Motor neuron (in vitro differentiated cells): ENCODE measurements around the gene KEL. TPM values are rescaled to one million over a fixed set of nuclear protein-coding genes. Genes with fewer than 3 reads are reported as not detected.

Experiments used
- ATAC-seq, 8 experiments: fragments of 200-7000 bp; cut with Tn5 transposase; replicated peaks in 6 of 8; 2 replicates each; pipeline ENCODE4 v1.8.0; 2021; ENCODE audit warnings: mild to moderate bottlenecking in 8 of 8, moderate library complexity in 8 of 8
- H3K27ac ChIP-seq, 2 donors: fragments of 250-450 bp; sonication (Bioruptor Pico); 2 replicates each; pipeline ENCODE4 v1.9.0; 2021; ENCODE audit warnings: antibody characterized with exemption in 2 of 2, mild to moderate bottlenecking in 2 of 2, moderate library complexity in 1 of 2
- H3K4me1 ChIP-seq, 2 donors: fragments of 250-450 bp; sonication (Bioruptor Pico); replicated peaks in 1 of 2; 2 replicates each; pipeline ENCODE4 v1.6.1; 2021; ENCODE audit warnings: antibody characterized with exemption in 2 of 2, mild to moderate bottlenecking in 2 of 2, moderate library complexity in 1 of 2
- H3K4me3 ChIP-seq, 5 donors: fragments of 250-450 bp; sonication (Bioruptor Pico); 2 replicates each; pipeline ENCODE4 v1.9.0; 2021; ENCODE audit warnings: antibody characterized with exemption in 5 of 5, mild to moderate bottlenecking in 5 of 5, moderate library complexity in 4 of 5
- WGBS, 10 experiments: fragments of 450-650 bp; shearing (Covaris generic); methylation state at CpG; one replicate each; pipeline ENCODE4 v1.0.0; 2022; 5-methylcytosine and 5-hydroxymethylcytosine counted together
- in situ Hi-C, 9 experiments: fragments of 400-800 bp; cut with MboI; loops; one replicate each; pipeline ENCODE4 v1.15.0; 2021; ENCODE audit warnings: low sequenced_read_pairs in 9 of 9, low pct_unique_long_range_greater_than_20kb in 2 of 9; ENCODE audit not compliant: unreplicated experiment in 9 of 9
- total RNA-seq, 8 experiments: library from RNA; unstranded; fragments of 300-600 nt; gene quantifications; 2 replicates each; pipeline versions ENCODE4 v1.2.3 to v1.2.4, GENCODE V29; 2022

Gene KEL
- 1 to 10 TPM in 2 of 8 experiments, under 1 TPM in 5, not detected in 1; 0.21 to 2.1 (median 0.54) TPM for total RNA-seq

GRCh38 chr7:142961973-142962926 lies at the start of gene KEL:
KEL (minus strand) TSS chr7:142962363; CDS start chr7:142962206, 157 bp downstream.
- WGBS, 10 experiments, result 62 to 100% (median 87%) methylated on average over 2 to 6 of the region's 9 CpGs
- ATAC-seq, result no peak
- in situ Hi-C loops, result no loop called here
- Histone ChIP-seq H3K27ac (no peak within 1 kb of the TSS), H3K4me3 (no peak within 1 kb of the TSS), H3K4me1 (no peaks in the 10 kb centered on the region)

- H3K4me3 ChIP-seq, result no peak overlapping the region
- in situ Hi-C loops, result loop anchor here in 7 of 9 experiments (5.0 to 25.0 kb wide), 4 partner anchors 204 to 429 kb away; partner anchors contain the start of genes TAS2R40 (in 3 of the 7) and TAS2R60 (in 1 of the 7)
- 0 to 100% (median 47%) methylated on average over 1 to 16 of the region's 24 CpGs for WGBS, 10 experiments
- ATAC-seq, result peak; percentile 78 to 99 (median 86)
- no peaks in the 10 kb centered on the region for H3K4me1 ChIP-seq
- no peak overlapping the region for H3K27ac ChIP-seq
Observed at GRCh38 chr7:143008007-143008901, 46.1 kb upstream of the KEL start.

- H3K4me3 ChIP-seq, result no peak overlapping the region
- ATAC-seq, result no peak
- H3K27ac ChIP-seq, result no peak overlapping the region
- H3K4me1 ChIP-seq, result no peaks in the 10 kb centered on the region
- WGBS, 10 experiments, result 14 to 83% (median 58%) methylated on average over 1 to 6 of the region's 6 CpGs
- in situ Hi-C loops, result loop anchor here in 7 of 9 experiments (5.0 to 25.0 kb wide), 4 partner anchors 207 to 432 kb away; partner anchors contain the start of genes TAS2R40 (in 3 of the 7) and TAS2R60 (in 1 of the 7)
Observed at GRCh38 chr7:143005632-143006260, 43.6 kb upstream of the KEL start.

- no peak overlapping the region for H3K4me3 ChIP-seq
- H3K27ac ChIP-seq, result no peak overlapping the region
- ATAC-seq, result peak in 3 of 8 experiments; percentile 38 to 56 (median 46)
- 0 to 71% (median 30%) methylated on average over 1 to 6 of the region's 6 CpGs; no CpG with 5 or more reads in 1 of the 10 experiments for WGBS, 10 experiments
- in situ Hi-C loops, result loop anchor here in 6 of 9 experiments (10.0 to 25.0 kb wide), 3 partner anchors 209 to 434 kb away; partner anchors contain the start of genes TAS2R40 (in 3 of the 6) and TAS2R60 (in 1 of the 6)
- no peaks in the 10 kb centered on the region for H3K4me1 ChIP-seq
Observed at GRCh38 chr7:143003393-143004051, 41.4 kb upstream of the KEL start.

GRCh38 chr7:143002898-143003297 lies 40.7 kb upstream of the KEL start:
- Histone ChIP-seq H3K27ac (no peak overlapping the region), H3K4me3 (no peak overlapping the region), H3K4me1 (no peaks in the 10 kb centered on the region)
- in situ Hi-C loops, result loop anchor here in 6 of 9 experiments (10.0 to 25.0 kb wide), 3 partner anchors 209 to 434 kb away; partner anchors contain the start of genes TAS2R40 (in 3 of the 6) and TAS2R60 (in 1 of the 6)
- 50 to 93% (median 87%) methylated on average over 1 to 5 of the region's 5 CpGs; no CpG with 5 or more reads in 3 of the 10 experiments for WGBS, 10 experiments
- ATAC-seq, result no peak

GRCh38 chr7:143002106-143002505 lies 39.9 kb upstream of the KEL start:
- WGBS, 10 experiments, result 0 to 58% (median 21%) methylated on average over 1 to 3 of the region's 3 CpGs
- no peak overlapping the region for H3K27ac ChIP-seq
- no peaks in the 10 kb centered on the region for H3K4me1 ChIP-seq
- in situ Hi-C loops, result loop anchor here in 6 of 9 experiments (10.0 to 25.0 kb wide), 3 partner anchors 210 to 435 kb away; partner anchors contain the start of genes TAS2R40 (in 3 of the 6) and TAS2R60 (in 1 of the 6)
- H3K4me3 ChIP-seq, result no peak overlapping the region
- peak in 1 of 8 experiments; percentile 17 for ATAC-seq

- in situ Hi-C loops, result loop anchor here in 6 of 9 experiments (10.0 to 25.0 kb wide), 3 partner anchors 212 to 437 kb away; partner anchors contain the start of genes TAS2R40 (in 3 of the 6) and TAS2R60 (in 1 of the 6)
- H3K4me1 ChIP-seq, result no peaks in the 10 kb centered on the region
- H3K4me3 ChIP-seq, result no peak overlapping the region
- 0 to 78% (median 68%) methylated on average over 1 to 2 of the region's 2 CpGs for WGBS, 10 experiments
- no peak overlapping the region for H3K27ac ChIP-seq
- no peak for ATAC-seq
Observed at GRCh38 chr7:143000648-143001047, 38.5 kb upstream of the KEL start.

GRCh38 chr7:142999793-143000192 lies 37.6 kb upstream of the KEL start:
- no peak for ATAC-seq
- Histone ChIP-seq H3K27ac (no peak overlapping the region), H3K4me3 (no peak overlapping the region), H3K4me1 (no peaks in the 10 kb centered on the region)
- in situ Hi-C loops, result loop anchor here in 7 of 9 experiments (10.0 to 25.0 kb wide), 4 partner anchors 112 to 438 kb away; partner anchors contain the start of genes TAS2R40 (in 3 of the 7), TAS2R60 (in 1 of the 7) and TRPV6 (in 1 of the 7)

GRCh38 chr7:142998966-142999365 lies 36.8 kb upstream of the KEL start:
- no peak overlapping the region for H3K4me3 ChIP-seq
- in situ Hi-C loops, result loop anchor here in 1 of 9 experiments (25.0 kb wide), 1 partner anchor 112 kb away; the partner anchor contains the start of gene TRPV6
- WGBS, 10 experiments, result 58 to 94% (median 83%) methylated on average over 2 to 6 of the region's 6 CpGs
- no peak for ATAC-seq
- no peaks in the 10 kb centered on the region for H3K4me1 ChIP-seq
- H3K27ac ChIP-seq, result no peak overlapping the region

- 0 to 82% (median 60%) methylated on average over 1 to 4 of the region's 4 CpGs; no CpG with 5 or more reads in 1 of the 10 experiments for WGBS, 10 experiments
- in situ Hi-C loops, result loop anchor here in 1 of 9 experiments (25.0 kb wide), 1 partner anchor 110 kb away; the partner anchor contains the start of gene TRPV6
- H3K27ac ChIP-seq, result no peak overlapping the region
- H3K4me1 ChIP-seq, result no peaks in the 10 kb centered on the region
- ATAC-seq, result no peak
- H3K4me3 ChIP-seq, result no peak overlapping the region
Observed at GRCh38 chr7:142997456-142997989, 35.4 kb upstream of the KEL start.

GRCh38 chr7:142992427-142992826 lies 30.3 kb upstream of the KEL start:
- Histone ChIP-seq H3K4me1 (no peaks in the 10 kb centered on the region), H3K4me3 (no peak overlapping the region), H3K27ac (no peak overlapping the region)
- 0 to 57% (median 39%) methylated on average over 1 to 3 of the region's 3 CpGs for WGBS, 10 experiments
- ATAC-seq, result no peak
- in situ Hi-C loops, result loop anchor here in 1 of 9 experiments (25.0 kb wide), 1 partner anchor 105 kb away; the partner anchor contains the start of gene TRPV6
